GM21619 (cell line): ENCODE results near the gene PCSK6.
A peak's percentile ranks its signal among the peaks of the same experiment; 100 is the strongest.

Experiments
- ATAC-seq: cut with Tn5 transposase; IDR thresholded peaks from one replicate; pipeline ENCODE4 v1.9.1; 2021; ENCODE audit not compliant: unreplicated experiment

The PCSK6 gene

DNA sequence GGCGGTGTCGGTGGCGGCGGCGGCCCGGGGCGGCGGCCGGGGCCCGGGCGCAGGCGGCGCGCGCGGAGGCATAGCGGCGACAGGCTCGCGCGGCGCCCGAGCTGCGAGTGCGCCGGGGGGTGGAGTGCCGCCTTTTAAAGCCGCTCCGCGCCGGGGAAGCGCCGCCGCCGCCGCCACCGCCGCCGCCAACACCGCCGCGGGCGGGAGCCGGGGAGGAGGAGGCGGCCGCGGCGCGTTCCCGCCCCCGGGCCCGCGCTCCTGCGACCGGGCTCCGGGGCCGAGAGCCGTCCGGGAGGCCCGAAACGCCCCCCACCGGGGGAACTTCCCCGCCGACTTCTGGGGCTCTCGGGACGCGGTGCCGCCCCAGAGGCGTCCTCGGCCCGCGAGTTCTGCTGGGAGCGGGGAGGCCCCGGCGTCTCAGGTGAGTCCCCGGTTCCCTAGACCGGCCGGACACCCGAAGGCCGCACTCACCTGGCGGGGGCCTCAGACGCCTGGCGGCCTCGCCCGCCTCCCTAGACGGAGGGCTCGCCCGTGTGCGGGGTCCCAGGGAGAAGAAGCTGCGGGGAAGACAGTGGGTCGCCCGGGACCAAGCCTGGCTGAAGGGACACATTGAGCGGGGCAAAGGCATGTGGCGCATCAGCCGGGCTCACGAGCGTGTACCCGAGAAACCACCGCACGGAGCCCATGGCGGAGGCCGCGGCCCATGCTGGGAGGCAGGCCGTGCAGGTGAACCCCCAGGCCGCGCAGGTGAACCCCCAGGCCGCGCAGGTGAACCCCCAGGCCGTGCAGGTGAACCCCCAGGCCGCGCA is at the start of gene PCSK6:
Gene PCSK6, minus strand, starts transcription at position 109 of the 809 bp plus-strand sequence. Its CDS starts 37 bp downstream, at position 72.
- ATAC-seq: no peak

DNA sequence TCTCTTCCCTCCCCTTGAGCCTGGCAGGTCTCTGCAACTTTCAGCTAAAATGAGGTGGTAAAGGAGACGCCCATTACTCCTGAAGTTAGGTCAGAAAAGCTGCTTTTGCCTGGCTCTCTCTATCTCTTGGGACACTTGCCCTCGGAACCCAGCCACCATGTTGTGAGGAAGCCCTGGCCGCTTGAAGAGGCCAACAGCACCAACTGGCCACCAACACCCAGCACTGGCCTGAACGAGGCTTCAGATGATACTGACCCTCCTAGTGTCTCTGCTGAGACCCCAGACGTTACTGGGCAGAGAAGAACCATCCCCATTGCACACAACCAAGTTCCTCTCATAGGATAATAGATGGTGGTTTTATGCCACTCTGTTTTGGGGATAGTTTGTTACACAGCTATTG is 49.5 kb upstream of the PCSK6 start:
- no peak for ATAC-seq

DNA sequence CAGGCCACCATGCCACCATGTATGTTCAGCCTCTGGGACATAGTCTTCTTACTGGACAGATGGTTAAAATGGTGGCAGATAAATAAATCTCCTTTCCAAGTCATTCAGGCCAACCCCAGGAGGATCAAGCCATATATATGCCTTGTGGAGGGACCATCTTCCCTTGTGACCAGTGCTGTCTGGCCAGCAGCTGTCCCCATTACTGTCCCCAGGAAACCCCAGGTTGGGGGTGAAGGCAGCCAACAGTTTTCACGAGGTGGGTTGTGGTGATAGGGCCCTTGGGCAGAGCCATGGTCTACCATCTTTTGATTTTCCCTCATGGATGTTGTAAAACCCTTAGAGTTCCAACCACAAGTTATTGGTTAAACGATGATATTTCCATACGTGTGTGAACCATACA is 48.7 kb upstream of the PCSK6 start:
- ATAC-seq: no peak

DNA sequence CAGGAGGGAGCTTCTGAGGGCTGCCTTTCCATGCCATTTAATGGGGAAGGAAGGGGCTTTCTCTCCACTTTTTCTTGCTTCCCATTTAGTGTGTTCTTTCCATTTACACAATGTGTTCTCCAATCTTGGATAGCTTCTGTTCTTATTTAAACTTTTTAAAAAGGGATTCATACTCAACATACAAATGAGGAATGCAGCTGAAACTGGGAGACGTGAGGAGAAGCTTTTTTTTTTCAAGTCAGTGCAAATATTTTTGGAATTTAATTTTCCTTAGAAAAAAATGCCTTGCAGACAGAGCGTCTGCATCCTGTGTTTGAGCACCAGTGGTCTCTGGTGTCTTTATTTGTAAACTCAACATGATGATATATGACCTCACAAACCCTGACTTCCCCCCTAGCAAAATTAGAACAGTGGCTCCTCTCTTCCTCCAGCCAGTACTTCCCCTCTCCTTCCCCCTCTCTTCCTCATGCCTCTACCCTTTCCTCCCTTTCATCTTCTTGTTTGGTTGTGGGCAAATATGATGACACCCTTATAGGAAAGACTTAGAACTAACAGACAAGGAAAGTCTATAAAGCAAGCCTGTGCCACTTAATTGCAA is 48.1 kb upstream of the PCSK6 start:
- no peak for ATAC-seq

DNA sequence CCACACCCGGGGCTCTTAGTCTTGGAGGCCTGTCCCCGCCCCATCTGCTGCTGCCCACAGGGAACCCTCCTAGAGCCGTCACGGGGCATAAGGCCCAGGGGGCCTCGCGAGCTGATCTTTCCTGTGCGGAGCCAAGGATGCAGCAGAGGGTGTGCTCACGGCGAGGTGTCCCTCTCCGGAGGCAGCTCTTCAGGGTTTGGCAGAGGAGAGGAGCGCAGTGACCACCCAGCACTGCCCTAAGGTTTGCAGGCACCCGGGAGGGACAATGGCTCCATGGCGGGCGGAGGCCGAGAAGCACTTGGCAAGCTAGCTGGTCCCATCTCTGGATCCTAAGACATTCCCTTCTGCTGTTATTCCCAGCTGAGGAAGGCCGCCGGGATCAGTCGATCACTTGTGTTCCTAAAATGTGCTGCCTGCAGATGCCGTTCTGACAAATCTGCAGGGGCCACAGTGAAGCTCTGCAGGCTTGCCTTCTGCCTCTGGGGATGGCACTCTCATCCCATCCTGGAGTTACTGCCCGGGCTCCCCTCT is 47.4 kb upstream of the PCSK6 start:
- ATAC-seq: no peak

DNA sequence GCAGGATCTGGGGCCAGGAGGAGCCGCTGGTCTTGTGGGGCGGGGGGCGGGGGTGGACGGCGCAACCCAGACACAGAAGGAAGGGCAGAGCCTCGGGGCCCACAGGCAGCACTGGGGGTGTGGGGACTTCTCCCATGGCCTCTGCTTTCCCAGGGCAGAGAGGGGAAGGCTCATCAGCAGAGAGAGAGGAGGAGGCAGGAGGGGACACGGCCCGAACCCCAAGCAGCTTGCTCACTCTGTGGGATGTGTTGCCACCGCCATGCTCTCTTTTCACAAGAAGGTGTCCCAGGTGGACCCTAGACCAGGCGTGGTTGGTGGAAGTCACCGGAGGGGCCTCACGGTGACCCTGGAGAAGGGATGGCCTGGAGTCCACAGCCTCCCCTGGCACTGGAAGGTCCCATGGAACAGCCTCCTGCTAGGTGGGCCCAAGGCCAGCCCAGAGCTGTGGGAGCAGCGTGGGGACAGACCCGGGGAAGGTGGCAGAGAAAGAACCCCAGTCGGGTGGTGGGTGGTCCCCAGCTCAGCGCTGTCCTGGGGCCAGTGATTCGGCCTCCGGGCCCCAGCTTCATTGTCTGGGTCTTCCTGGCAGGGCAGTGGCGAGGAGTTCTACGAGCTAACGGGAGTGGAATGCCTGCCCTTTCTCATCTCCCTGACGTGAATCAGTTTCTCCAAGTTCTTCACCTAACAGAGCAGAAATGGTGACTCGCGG is 46.8 kb upstream of the PCSK6 start:
- ATAC-seq: no peak

DNA sequence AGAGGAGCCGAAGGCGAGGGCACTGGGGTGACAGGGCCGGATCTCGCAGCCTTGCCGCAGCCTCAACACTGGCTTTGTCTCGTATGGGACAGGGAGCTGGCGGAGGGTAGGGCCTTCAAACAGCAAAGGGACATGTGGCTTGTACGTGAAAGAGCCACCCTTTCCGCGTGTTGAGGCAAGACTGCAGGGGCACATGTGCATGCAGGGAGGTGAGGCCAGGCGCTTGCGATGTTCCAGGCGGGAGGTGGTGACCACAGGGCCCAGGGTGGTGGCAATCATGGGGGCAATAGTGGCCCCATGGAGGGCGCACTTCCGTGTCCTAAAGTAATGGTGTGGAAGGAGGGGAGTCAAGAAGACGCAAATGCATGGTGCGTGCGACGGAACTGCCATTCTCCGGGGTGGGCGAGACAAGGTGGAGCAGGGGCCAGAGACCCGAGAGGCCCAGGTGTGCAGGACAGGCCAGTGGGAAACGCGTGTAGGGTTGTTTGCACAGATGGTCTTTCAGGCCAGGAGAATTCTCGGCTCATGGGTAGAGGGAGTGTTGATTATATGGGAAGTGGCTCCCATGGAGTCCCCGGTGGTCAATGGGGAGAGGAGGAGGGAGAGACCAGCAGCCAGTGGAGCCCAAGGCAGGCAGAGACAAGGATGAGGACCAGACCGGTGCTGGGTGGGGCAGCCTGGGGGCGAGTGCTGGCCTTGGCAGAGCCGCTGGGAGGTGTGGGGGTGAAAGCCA is 45.8 kb upstream of the PCSK6 start:
- no peak for ATAC-seq

DNA sequence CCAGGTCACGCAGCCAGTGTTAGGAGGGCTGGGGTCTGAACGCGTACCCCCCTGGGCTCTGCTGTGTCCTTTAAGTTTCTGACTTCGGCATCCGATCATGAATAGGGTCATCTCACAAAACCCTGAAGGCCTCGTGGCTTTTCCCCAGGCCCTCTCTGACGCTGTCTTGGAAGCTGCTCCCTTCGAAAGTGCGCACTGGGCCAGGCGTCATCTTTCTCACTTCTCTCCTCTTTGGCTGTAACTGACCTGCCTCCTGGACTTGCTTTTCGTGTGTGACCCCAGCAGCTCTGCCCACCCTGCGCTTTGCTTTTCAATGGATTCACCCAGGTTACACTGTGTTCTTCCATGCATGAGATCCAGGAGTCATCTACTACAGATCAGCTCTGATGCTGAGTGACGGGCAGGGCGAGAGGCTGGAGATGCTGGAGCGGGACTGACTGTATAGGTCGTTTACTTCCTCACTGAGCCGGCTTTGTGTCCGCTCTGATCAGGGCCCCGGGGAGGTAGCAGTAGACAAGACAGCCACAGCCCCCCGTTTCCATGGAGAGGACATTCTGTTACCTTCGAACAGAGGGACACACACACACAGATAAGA is 45.0 kb upstream of the PCSK6 start:
- no peak for ATAC-seq

DNA sequence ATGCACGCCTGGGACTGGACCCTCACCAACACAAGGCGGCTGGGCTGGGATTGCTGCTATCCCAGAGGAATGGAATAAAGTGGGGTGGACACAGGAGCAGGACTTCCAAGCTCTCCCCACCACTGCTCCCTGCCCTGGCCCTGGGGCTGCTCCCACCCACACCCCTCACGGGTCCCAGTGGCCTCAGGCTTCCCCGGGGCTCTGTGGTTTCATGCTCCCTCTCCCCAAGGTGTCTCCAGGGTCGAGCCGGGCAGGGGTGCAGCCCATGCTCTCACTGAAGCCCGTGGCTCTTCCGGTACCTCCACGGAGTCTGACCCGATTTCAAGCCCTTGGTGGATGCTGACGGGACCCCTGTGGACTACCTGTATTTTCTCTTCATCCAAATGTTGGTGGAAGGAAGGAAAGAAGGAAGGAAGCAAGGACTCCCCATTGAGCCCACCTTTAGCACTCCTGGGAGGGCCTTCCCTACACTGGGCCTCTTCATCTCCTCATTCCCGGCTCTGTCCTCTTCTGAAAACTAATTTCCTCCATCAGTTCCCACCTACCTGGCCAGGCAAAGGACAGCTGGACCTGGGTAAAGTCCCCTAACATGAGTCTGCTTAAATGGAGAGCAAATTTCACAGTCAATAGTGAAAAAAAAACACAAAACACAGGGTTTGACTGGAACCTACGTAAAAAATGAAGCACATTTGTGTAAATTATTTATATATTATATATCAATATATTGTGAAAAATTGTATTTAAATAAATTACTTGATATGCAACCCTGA is 44.0 kb upstream of the PCSK6 start:
- no peak for ATAC-seq

DNA sequence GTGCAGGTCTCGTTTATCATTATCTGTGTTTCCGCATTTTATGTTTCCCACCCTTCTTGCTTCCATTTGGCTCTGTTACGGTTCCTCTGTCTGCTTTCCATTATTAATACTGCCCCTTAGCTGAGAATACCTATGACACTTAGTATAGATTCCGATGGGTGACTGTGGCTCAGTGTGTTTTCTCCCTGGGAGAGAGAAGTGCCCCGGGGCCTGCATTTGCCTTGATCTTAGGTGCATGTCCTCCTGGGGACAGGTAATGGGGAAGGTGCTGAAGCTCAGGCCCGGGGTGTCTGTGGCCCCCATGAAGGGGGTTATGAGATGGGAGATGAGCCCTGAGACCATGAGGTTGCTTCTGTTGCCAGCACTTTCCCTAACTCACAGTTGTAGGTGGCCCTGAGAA is 43.4 kb upstream of the PCSK6 start:
- ATAC-seq: no peak

DNA sequence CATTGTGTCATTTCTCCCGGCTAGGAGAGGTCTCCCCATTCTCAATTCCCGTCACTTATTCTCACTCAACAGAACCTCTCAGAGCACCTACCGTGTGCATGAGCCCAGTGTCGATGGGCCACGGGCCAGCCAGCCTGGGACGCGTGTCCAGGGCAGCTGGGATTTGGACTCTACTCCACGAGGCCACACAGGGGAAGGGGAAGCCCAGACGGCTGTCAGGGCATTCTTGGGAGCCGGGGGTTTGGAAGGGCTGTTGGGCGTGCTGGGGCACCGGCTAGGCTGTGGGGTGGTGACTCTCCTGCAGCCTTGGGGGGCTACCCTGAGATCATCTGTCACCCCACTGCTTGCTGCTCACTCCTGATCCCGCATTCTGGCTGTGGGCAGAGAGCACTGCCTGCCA is 41.7 kb upstream of the PCSK6 start:
- ATAC-seq: no peak

DNA sequence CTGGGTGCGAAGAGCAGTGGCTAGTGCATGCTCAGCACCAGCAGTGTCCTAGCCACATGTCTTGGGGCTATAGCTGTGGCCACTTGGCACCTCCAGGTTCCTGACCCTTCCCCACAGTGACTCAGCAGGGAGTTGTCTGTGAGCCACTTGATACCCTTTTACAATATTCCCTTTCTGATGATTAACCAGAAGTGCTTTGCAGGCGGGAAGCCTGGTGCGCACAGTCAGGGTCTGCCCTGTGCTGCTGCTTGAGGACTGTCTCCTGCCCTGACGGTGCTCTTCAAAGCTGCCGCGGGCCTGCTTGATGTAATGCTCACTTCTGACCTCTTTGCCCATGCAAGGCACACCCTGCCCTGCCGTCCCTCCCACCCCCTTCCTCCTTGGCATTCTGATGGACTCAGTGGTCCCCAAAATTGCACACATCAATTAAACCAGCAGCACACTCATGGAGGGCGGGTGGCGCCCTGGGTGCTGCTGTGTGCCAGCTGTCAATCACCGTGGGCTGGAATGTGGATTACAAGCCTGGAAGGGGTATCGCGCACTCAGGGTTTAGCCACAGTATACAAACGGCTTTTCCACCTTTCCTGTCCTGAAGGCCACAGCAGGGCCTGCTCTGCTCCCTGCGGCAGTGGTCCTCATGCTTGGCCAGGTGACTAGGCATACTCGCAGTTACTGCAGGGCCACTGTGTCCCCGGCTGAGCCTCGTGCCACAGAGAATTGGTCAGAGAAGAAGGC is 40.9 kb upstream of the PCSK6 start:
- no peak for ATAC-seq

DNA sequence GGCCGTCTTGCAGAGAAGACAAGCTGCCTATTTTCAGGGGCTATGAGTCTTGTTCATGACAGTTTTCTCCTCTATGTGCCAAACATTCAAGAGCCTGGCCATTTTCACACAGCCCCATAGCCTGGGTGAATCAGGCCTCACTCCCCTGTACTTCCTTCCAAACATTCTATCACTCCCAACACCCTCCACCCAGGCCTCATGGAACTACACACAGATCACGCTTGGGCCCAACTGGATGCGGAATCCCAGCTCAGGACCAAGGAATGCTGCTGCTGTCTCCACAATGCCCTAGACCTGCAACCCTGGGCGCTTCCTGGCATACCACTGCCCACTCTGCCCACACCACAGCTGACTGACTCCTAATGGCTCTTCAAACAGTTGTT is 39.4 kb upstream of the PCSK6 start:
- ATAC-seq: no peak

DNA sequence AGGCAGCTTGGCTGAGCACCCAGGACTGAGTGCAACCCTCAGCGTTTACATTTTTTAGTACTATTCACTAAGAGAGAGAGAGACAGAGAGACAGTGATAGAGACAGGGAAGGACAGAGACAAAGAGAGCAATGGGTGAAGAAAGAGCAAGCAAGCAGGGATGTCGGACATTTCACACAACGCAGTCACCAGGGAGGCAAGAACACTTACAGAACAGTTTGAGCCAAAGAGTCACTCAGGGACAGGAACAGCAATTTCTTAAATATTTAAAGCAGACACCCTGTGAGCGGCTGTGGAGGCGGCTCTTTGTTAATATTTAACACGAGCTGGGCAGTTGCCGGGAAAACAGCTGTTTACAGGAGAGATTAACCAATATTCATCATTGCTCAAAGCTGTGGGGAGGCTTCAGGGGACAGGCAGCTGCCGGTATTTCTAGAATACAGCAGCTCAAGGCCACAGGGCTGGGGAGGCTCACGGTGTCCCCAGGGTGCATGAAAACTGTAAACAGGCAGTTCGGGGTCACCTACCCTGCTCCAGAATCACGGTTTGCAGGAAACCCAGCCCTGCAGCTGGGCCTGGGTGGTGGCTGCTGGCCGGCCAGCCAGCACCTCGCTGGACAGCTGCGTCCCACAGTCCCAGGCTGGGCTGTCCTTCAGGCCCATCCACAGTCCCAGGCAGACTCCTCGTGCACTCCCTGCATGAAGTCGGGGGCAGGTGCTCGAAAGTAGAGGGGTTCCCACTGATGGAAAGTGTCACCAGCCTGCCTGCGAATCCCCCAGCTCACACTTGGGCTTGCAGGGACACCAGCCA is 38.8 kb upstream of the PCSK6 start:
- ATAC-seq: peak; percentile 64

DNA sequence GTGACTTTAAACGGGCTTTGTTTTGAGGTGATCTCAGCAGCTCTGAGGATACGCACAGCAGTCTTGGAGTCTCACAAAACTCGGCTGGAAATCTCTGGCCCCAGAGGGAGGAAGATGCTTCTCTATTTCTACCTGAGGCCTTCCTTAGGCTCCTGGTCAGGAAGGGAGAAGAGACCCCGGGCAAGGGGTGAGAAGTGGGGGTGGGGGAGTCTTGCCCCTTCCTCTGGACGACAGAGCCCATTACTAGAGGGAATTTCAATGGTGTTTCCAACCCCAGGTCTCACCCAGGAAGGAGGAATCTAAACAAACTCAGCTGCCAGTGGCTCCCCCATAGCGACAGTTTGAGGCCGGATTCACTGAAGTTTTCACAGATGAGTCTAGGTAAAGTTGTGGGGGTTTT is 37.4 kb upstream of the PCSK6 start:
- no peak for ATAC-seq

DNA sequence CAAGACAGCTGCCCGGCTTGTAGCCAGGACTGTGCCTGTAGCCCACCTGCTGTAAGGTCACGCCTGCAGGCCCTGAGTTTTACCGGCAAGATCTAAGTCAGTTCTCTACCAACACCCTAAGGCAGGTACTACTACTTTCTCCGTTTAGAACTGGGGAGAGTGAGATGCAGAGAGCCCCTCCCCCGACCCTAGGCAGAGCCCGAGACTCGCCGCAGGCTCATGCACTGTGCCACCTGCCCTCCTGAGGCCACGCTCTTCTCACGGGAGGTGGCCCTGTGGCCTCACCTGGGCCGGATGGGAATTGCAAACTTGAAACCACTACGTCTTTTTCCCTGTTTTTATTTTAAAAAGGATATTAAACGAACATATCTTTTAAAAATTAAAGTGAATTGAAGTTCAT is 36.9 kb upstream of the PCSK6 start:
- no peak for ATAC-seq

DNA sequence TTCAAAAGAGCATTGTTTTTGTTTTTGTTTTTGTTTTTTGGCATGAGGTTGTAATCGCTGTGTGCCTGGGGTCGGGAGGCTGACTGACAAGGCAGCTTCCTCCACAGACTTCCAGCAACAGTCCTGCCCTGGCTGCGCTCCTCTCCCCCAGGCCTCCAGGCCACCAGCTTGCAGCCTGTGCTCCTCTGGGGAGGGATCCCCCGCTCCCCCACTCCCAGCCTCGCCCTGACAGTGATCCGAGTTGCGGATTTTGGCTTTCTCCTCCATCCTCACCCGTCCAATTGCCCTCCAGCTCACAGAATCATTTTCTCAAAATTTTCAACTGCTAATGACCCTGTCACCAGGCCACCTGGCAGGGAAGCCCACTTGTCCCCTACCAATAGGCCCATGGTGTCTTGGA is 36.5 kb upstream of the PCSK6 start:
- no peak for ATAC-seq

DNA sequence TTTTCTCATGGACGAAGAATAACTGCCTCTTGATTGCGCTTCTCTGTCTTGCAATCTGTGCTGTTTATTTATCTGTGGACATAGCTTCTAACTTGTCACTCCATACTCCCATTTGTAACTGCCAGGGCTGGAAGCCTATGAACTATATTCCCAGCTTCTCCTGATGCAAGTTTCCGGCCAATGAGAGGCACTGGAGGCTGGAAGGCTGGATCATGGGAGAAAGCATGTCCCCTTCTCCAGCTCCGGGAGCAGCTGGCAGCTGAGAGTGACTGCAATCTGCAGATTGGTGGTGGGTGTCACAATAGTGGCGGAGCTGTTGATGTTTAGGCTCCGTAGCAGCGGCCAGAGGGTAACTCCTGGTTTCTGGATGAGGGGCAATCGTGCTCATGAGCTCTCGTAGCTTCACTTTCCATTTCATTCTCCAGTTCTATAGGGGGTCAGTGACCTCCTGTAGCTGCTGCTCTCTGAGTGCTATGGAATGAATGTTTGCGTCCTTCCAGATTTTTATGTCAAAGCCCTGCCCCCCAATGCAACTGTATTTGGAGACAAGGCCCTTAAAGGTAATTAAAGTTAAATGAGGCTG is 35.7 kb upstream of the PCSK6 start:
- ATAC-seq: no peak
